Measurements from ENCODE around the gene ATG4B.
"Not testable (repeated sequence)": the region's sequence is repeated elsewhere in the genome, so short reads cannot be mapped to it uniquely, and the experiment has no call there.

DNA sequence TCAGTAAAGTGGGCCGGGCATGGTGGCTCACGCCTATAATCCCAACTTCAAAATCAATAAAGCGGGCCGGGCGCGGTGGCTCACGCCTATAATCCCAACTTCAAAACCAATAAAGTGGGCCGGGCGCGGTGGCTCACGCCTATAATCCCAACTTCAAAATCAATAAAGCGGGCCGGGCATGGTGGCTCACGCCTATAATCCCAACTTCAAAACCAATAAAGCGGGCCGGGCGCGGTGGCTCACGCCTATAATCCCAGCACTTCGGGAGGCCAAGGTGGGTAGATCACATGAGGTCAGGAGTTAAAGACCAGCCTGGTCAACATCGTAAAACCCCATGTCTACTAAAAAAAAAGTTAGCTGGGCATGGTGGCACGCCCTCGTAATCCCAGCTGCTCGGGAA, 25.2 kb downstream of the ATG4B start:
- TF ChIP-seq POLR2A (IDR thresholded peaks at IDR 0.05; ENCODE audit: low read length); GATA1 (IDR thresholded peaks at IDR 0.05; ENCODE audit: low read depth, low read length): not testable (repeated sequence)
